ENCODE measurements around the gene COPB1. TPM values are rescaled to one million over a fixed set of nuclear protein-coding genes. Genes with fewer than 3 reads are reported as not detected.

The COPB1 gene
- polyA plus RNA-seq, 1 experiment, result 285 TPM

DNA sequence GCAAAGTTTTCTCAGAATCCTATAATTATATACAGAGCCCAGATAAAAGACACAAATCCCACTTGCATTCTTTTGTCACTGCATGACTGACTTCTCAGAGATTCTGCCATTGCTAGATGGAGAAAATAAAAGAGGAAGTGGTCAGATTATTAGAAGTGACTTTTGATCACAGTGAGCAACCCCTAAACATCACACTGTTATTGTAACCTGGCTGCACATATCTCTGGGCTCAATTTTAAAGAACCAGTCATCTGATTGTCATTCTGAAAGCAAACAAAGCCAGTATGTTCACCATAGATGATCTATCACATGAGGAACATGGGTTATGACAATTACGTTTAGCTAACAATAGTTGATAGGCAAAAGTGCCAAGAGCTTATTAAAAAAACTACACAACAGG lies 47.8 kb downstream of the COPB1 start:
- POLR2A ChIA-PET, result interaction anchor here (0.5 kb wide), 1 partner anchor 29 kb away, joined by 4 read pairs; no protein-coding TSS in a partner anchor
- CTCF ChIA-PET, result interaction anchor here (0.9 to 1.8 kb wide), 2 partner anchors 144 to 160 kb away, joined by 5 read pairs; no protein-coding TSS in a partner anchor

DNA sequence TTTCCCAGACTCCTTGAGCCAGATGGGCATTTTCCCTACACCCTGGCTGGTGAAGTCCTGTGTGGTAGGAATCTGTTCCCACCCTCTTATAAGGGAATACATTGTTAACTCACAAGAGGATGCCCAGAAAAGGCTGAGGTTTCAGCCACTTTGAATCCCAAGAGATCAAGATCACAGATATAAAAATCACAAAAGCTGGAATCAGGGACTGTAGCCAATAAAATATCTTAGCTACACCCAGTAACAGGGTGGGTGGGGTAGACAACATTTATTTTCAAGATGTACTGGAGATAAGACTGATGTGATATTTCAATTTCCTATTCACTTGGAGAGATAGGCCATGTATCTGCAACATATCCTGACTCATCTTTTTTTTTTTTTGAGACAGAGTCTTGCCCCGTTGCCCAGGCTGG lies 50.3 kb downstream of the COPB1 start:
- Histone ChIP-seq H3K27ac (ENCODE audit: low read depth, low read length) (no peak overlapping the region), H3K4me3 (ENCODE audit: low read depth, low read length) (no peak overlapping the region)
- DNase-seq (ENCODE audit: low read depth, low spot score), result no peak

More for the DNA sequence above, 47.8 kb downstream of the COPB1 start:
- no peak overlapping the region for H3K27ac ChIP-seq (ENCODE audit: low read depth, low read length)
- H3K27me3 ChIP-seq (ENCODE audit: control insufficient read depth, insufficient read depth, low read length), result no peaks in the 10 kb centered on the region
- H3K9me3 ChIP-seq (ENCODE audit: control insufficient read depth, insufficient read depth, low read length), result no peaks in the 10 kb centered on the region
- DNase-seq (ENCODE audit: low read depth, low spot score), result no peak
- no peak overlapping the region for H3K4me3 ChIP-seq (ENCODE audit: low read depth, low read length)
- TF ChIP-seq, protein P1, sequence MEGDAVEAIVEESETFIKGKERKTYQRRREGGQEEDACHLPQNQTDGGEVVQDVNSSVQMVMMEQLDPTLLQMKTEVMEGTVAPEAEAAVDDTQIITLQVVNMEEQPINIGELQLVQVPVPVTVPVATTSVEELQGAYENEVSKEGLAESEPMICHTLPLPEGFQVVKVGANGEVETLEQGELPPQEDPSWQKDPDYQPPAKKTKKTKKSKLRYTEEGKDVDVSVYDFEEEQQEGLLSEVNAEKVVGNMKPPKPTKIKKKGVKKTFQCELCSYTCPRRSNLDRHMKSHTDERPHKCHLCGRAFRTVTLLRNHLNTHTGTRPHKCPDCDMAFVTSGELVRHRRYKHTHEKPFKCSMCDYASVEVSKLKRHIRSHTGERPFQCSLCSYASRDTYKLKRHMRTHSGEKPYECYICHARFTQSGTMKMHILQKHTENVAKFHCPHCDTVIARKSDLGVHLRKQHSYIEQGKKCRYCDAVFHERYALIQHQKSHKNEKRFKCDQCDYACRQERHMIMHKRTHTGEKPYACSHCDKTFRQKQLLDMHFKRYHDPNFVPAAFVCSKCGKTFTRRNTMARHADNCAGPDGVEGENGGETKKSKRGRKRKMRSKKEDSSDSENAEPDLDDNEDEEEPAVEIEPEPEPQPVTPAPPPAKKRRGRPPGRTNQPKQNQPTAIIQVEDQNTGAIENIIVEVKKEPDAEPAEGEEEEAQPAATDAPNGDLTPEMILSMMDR (IDR thresholded peaks at IDR 0.05; ENCODE audit: low read depth, low read length), result no peak

DNA sequence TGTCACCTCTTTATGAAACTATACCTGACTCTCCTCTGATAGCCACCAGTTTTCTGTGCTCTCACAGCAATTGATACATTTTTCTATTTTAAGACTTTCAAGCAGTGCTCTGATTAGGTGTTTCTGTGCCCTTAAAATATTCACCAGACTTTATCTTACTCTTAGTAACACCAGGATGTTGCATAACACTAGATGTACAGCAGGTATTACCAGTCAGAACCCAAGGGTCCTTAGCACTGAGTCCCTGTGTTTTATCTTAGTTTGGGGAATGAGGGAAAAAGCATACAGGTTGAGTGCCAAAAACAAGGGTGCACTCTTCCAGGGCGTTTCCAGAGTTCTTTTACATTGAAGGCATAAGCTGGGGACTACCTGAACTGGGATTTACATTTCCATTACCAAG lies 51.4 kb downstream of the COPB1 start:
- TF ChIP-seq, protein P1 (IDR thresholded peaks at IDR 0.05; ENCODE audit: low read depth, low read length), result no peak
- no peaks in the 10 kb centered on the region for H3K27me3 ChIP-seq (ENCODE audit: control insufficient read depth, insufficient read depth, low read length)
- no peak for DNase-seq (ENCODE audit: low read depth, low spot score)
- H3K9me3 ChIP-seq (ENCODE audit: control insufficient read depth, insufficient read depth, low read length), result no peaks in the 10 kb centered on the region
- ChIA-PET POLR2A (interaction anchor here (0.8 kb wide), 1 partner anchor 26 kb away, joined by 3 read pairs; no protein-coding TSS in a partner anchor), CTCF (interaction anchor here (1.0 kb wide), 1 partner anchor 148 kb away, joined by 3 read pairs; no protein-coding TSS in a partner anchor)
- no peak overlapping the region for H3K27ac ChIP-seq (ENCODE audit: low read depth, low read length)
- H3K4me3 ChIP-seq (ENCODE audit: low read depth, low read length), result no peak overlapping the region

More for the DNA sequence above, 50.3 kb downstream of the COPB1 start:
- no peaks in the 10 kb centered on the region for H3K9me3 ChIP-seq (ENCODE audit: control insufficient read depth, insufficient read depth, low read length)
- ChIA-PET CTCF (interaction anchor here (1.0 kb wide), 2 partner anchors 141 to 149 kb away, joined by 3 to 4 read pairs; no protein-coding TSS in a partner anchor), POLR2A (no interaction called here)
- TF ChIP-seq, protein P1 (IDR thresholded peaks at IDR 0.05; ENCODE audit: low read depth, low read length), result no peak
- no peaks in the 10 kb centered on the region for H3K27me3 ChIP-seq (ENCODE audit: control insufficient read depth, insufficient read depth, low read length)

DNA sequence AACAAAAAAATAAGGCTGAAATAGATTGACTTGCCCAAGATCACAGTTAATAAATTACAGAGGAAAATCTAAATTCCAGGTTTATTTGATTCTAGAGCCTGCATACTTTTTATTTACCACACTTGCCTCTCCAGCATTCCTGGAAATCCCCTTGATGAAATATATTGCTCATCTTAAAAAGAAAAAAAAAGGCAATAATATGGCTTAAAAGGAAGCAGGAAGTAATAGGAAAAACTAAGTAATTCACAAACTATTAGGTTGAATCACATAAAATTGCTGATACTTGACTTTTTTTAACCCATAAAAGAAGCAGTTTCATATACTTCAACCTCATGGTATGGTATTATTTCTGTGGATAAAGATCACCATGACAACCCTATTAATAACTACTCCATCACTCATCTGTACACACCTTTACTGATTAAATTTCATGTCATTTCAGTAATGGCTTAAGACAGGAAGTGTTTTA lies 52.9 kb downstream of the COPB1 start:
- no peak overlapping the region for H3K4me3 ChIP-seq (ENCODE audit: low read depth, low read length)
- no peaks in the 10 kb centered on the region for H3K27me3 ChIP-seq (ENCODE audit: control insufficient read depth, insufficient read depth, low read length)
- no peak for DNase-seq (ENCODE audit: low read depth, low spot score)
- no peaks in the 10 kb centered on the region for H3K9me3 ChIP-seq (ENCODE audit: control insufficient read depth, insufficient read depth, low read length)
- TF ChIP-seq, protein P1 (IDR thresholded peaks at IDR 0.05; ENCODE audit: low read depth, low read length), result no peak
- POLR2A ChIA-PET, result no interaction called here
- CTCF ChIA-PET, result interaction anchor here (0.7 to 2.1 kb wide), 3 partner anchors 9 to 139 kb away, joined by 4 to 23 read pairs (median 4); no protein-coding TSS in a partner anchor
- no peak overlapping the region for H3K27ac ChIP-seq (ENCODE audit: low read depth, low read length)
